ENCODE data around the gene RENBP. TPM values are rescaled to one million over a fixed set of nuclear protein-coding genes. Genes with fewer than 3 reads are reported as not detected.

The RENBP gene
- total and polyA plus RNA-seq, 9 of the 15 experiments (the other 6 are each of a cell fraction or from before 2014, with no cell fraction given) = 0.07 to 14.8 (median 10.6) TPM; not detected in 1

DNA sequence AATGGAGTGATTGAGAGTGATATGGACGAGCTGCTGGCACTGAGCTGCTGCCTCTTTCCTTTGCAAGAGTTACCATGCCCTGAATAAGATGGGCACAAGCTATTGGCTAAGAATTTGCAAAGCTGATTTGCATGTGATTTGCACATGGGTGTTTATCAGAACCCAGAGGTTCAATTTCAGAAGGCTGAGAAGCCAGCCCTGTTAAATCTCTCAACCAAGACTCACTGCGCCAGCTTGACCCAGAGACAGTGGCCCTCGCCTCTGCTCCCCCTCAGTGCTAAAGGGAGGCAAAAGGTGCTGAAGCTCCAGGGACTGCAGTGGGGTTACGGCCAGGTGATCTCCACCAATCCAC lies 19.1 kb downstream of the RENBP start (continued):
- TF ChIP-seq, protein P1, sequence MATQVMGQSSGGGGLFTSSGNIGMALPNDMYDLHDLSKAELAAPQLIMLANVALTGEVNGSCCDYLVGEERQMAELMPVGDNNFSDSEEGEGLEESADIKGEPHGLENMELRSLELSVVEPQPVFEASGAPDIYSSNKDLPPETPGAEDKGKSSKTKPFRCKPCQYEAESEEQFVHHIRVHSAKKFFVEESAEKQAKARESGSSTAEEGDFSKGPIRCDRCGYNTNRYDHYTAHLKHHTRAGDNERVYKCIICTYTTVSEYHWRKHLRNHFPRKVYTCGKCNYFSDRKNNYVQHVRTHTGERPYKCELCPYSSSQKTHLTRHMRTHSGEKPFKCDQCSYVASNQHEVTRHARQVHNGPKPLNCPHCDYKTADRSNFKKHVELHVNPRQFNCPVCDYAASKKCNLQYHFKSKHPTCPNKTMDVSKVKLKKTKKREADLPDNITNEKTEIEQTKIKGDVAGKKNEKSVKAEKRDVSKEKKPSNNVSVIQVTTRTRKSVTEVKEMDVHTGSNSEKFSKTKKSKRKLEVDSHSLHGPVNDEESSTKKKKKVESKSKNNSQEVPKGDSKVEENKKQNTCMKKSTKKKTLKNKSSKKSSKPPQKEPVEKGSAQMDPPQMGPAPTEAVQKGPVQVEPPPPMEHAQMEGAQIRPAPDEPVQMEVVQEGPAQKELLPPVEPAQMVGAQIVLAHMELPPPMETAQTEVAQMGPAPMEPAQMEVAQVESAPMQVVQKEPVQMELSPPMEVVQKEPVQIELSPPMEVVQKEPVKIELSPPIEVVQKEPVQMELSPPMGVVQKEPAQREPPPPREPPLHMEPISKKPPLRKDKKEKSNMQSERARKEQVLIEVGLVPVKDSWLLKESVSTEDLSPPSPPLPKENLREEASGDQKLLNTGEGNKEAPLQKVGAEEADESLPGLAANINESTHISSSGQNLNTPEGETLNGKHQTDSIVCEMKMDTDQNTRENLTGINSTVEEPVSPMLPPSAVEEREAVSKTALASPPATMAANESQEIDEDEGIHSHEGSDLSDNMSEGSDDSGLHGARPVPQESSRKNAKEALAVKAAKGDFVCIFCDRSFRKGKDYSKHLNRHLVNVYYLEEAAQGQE (IDR thresholded peaks at IDR 0.05; ENCODE audit: borderline replicate concordance) = no peak
- TF ChIP-seq, protein P1 (CRISPR knock-in tag; IDR thresholded peaks at IDR 0.05; ENCODE audit: low read depth) = no peak
- TF ChIP-seq, protein P2, sequence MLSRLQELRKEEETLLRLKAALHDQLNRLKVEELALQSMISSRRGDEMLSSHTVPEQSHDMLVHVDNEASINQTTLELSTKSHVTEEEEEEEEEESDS (CRISPR knock-in tag; IDR thresholded peaks at IDR 0.05) = peak; percentile 64; the same call in 1 of the 2 replicates
- TF ChIP-seq ZBTB43 (CRISPR knock-in tag; IDR thresholded peaks at IDR 0.05) = no peak
- TF ChIP-seq CHCHD3 (CRISPR knock-in tag; IDR thresholded peaks at IDR 0.05) = no peak
- peak; percentile 62; the same call in 1 of the 2 replicates for TF ChIP-seq GTF2A2 (tag; IDR thresholded peaks at IDR 0.05)
- TF ChIP-seq ZNF133 (CRISPR knock-in tag; IDR thresholded peaks at IDR 0.05) = no peak
